HEK293 (cell line): ENCODE measurements around the gene PSMD9.
A peak's percentile ranks its signal among the peaks of the same experiment; 100 is the strongest.

ENCODE experiments used
- BCL11A ChIP-seq: fragments of 450-650 bp; formaldehyde crosslinking; IDR thresholded peaks from 2 replicates; pipeline ENCODE4 v1.5.1; 2016; ENCODE audit warnings: low read depth, missing biosample characterization, missing genetic modification characterization
- GFI1B ChIP-seq: fragments of 450-650 bp; formaldehyde crosslinking; IDR thresholded peaks from 2 replicates; pipeline ENCODE4 v1.5.1; 2016; ENCODE audit warnings: missing biosample characterization, missing genetic modification characterization
- KLF8 ChIP-seq: fragments of 450-650 bp; formaldehyde crosslinking; IDR thresholded peaks from 2 replicates; pipeline ENCODE4 v1.5.1; 2016; ENCODE audit warnings: missing biosample characterization, missing genetic modification characterization
- MYNN ChIP-seq: fragments of 450-650 bp; formaldehyde crosslinking; IDR thresholded peaks from 2 replicates; pipeline ENCODE4 v1.5.1; 2016; ENCODE audit warnings: missing biosample characterization, missing genetic modification characterization, borderline replicate concordance
- MZF1 ChIP-seq: fragments of 450-650 bp; formaldehyde crosslinking; IDR thresholded peaks from 2 replicates; pipeline ENCODE4 v1.5.1; 2017; ENCODE audit warnings: missing biosample characterization, missing genetic modification characterization, borderline replicate concordance
- RBAK ChIP-seq: fragments of 450-650 bp; formaldehyde crosslinking; IDR thresholded peaks from 2 replicates; pipeline ENCODE4 v1.5.1; 2016; ENCODE audit warnings: missing biosample characterization, missing genetic modification characterization
- ZBTB21 ChIP-seq: fragments of 450-650 bp; formaldehyde crosslinking; IDR thresholded peaks from 2 replicates; pipeline ENCODE4 v1.5.1; 2017; ENCODE audit warnings: missing biosample characterization, missing genetic modification characterization
- ZFP41 ChIP-seq: fragments of 450-650 bp; formaldehyde crosslinking; IDR thresholded peaks from 2 replicates; pipeline ENCODE4 v1.5.1; 2016; ENCODE audit warnings: missing biosample characterization, missing genetic modification characterization, borderline replicate concordance
- ZNF121 ChIP-seq: fragments of 450-650 bp; formaldehyde crosslinking; IDR thresholded peaks from 2 replicates; pipeline ENCODE4 v1.5.1; 2016; ENCODE audit warnings: missing biosample characterization, missing genetic modification characterization
- ZNF138 ChIP-seq: fragments of 450-650 bp; formaldehyde crosslinking; IDR thresholded peaks from 2 replicates; pipeline ENCODE4 v1.5.1; 2016; ENCODE audit warnings: missing biosample characterization, missing genetic modification characterization, borderline replicate concordance
- ZNF16 ChIP-seq: fragments of 450-650 bp; formaldehyde crosslinking; IDR thresholded peaks from 2 replicates; pipeline ENCODE4 v1.5.1; 2016; ENCODE audit warnings: low read depth, missing biosample characterization, missing genetic modification characterization
- ZNF19 ChIP-seq: fragments of 450-650 bp; formaldehyde crosslinking; IDR thresholded peaks from 2 replicates; pipeline ENCODE4; 2016; ENCODE audit warnings: missing biosample characterization, missing genetic modification characterization, low read depth
- ZNF2 ChIP-seq: fragments of 450-650 bp; formaldehyde crosslinking; IDR thresholded peaks from 2 replicates; pipeline ENCODE4 v1.5.1; 2016; ENCODE audit warnings: missing biosample characterization, missing genetic modification characterization
- ZNF202 ChIP-seq: fragments of 450-650 bp; formaldehyde crosslinking; IDR thresholded peaks from 2 replicates; pipeline ENCODE4 v1.5.1; 2016; ENCODE audit warnings: missing biosample characterization, missing genetic modification characterization, borderline replicate concordance
- ZNF248 ChIP-seq: fragments of 450-650 bp; formaldehyde crosslinking; IDR thresholded peaks from 2 replicates; pipeline ENCODE4 v1.5.1; 2017; ENCODE audit warnings: missing biosample characterization, missing genetic modification characterization
- ZNF350 ChIP-seq: fragments of 450-650 bp; formaldehyde crosslinking; IDR thresholded peaks from 2 replicates; pipeline ENCODE4 v1.5.0; 2017; ENCODE audit warnings: missing biosample characterization, mild to moderate bottlenecking, missing genetic modification characterization
- ZNF391 ChIP-seq: fragments of 450-650 bp; formaldehyde crosslinking; IDR thresholded peaks from 2 replicates; pipeline ENCODE4 v1.5.1; 2016; ENCODE audit warnings: low read depth, missing biosample characterization, missing genetic modification characterization, borderline replicate concordance
- ZNF423 ChIP-seq: fragments of 450-650 bp; formaldehyde crosslinking; IDR thresholded peaks from 2 replicates; pipeline ENCODE4 v1.5.1; 2016; ENCODE audit warnings: missing biosample characterization, missing genetic modification characterization
- ZNF426 ChIP-seq: fragments of 450-650 bp; formaldehyde crosslinking; IDR thresholded peaks from 2 replicates; pipeline ENCODE4 v1.5.1; 2017; ENCODE audit warnings: missing biosample characterization, missing genetic modification characterization, mild to moderate bottlenecking, inconsistent platforms, moderate library complexity
- ZNF510 ChIP-seq: fragments of 450-650 bp; formaldehyde crosslinking; IDR thresholded peaks from 2 replicates; pipeline ENCODE4 v1.5.1; 2018; ENCODE audit warnings: mild to moderate bottlenecking, missing genetic modification characterization, missing biosample characterization; ENCODE audit not compliant: insufficient replicate concordance
- ZNF560 ChIP-seq: fragments of 450-650 bp; formaldehyde crosslinking; IDR thresholded peaks from 2 replicates; pipeline ENCODE4 v1.5.1; 2017; ENCODE audit warnings: missing biosample characterization, missing genetic modification characterization, borderline replicate concordance
- ZNF658 ChIP-seq: fragments of 450-650 bp; formaldehyde crosslinking; IDR thresholded peaks from 2 replicates; pipeline ENCODE4; 2016; ENCODE audit warnings: missing biosample characterization, missing genetic modification characterization
- ZNF664 ChIP-seq: fragments of 450-650 bp; formaldehyde crosslinking; IDR thresholded peaks from 2 replicates; pipeline ENCODE4 v1.5.1; 2016; ENCODE audit warnings: missing biosample characterization, missing genetic modification characterization
- ZNF768 ChIP-seq: fragments of 450-650 bp; formaldehyde crosslinking; IDR thresholded peaks from 2 replicates; pipeline ENCODE4 v1.5.1; 2018; ENCODE audit warnings: missing biosample characterization, mild to moderate bottlenecking, missing genetic modification characterization
- ZNF776 ChIP-seq: fragments of 450-650 bp; formaldehyde crosslinking; IDR thresholded peaks from 2 replicates; pipeline ENCODE4 v1.5.0; 2017; ENCODE audit warnings: missing biosample characterization, missing genetic modification characterization, borderline replicate concordance
- ZNF777 ChIP-seq: fragments of 450-650 bp; formaldehyde crosslinking; IDR thresholded peaks from 2 replicates; pipeline ENCODE4 v1.5.1; 2017; ENCODE audit warnings: missing biosample characterization, missing genetic modification characterization, borderline replicate concordance
- ZSCAN23 ChIP-seq: fragments of 450-650 bp; formaldehyde crosslinking; IDR thresholded peaks from 2 replicates; pipeline ENCODE4 v1.5.1; 2016; ENCODE audit warnings: missing biosample characterization, missing genetic modification characterization
- TF ChIP-seq, protein P1 (sequence below): fragments of 450-650 bp; formaldehyde crosslinking; IDR thresholded peaks from 2 replicates; pipeline ENCODE4 v1.5.1; 2016; ENCODE audit warnings: missing biosample characterization, missing genetic modification characterization
- TF ChIP-seq, protein P2 (sequence below): fragments of 450-650 bp; formaldehyde crosslinking; IDR thresholded peaks from 2 replicates; pipeline ENCODE4 v1.5.1; 2016; ENCODE audit warnings: missing biosample characterization, missing genetic modification characterization, borderline replicate concordance
- TF ChIP-seq, protein P3 (sequence below): fragments of 450-650 bp; formaldehyde crosslinking; IDR thresholded peaks from 2 replicates; pipeline ENCODE4 v1.5.1; 2016; ENCODE audit warnings: missing biosample characterization, missing genetic modification characterization
- TF ChIP-seq, protein P4 (sequence below): fragments of 450-650 bp; formaldehyde crosslinking; IDR thresholded peaks from 2 replicates; pipeline ENCODE4 v1.5.1; 2016; ENCODE audit warnings: missing biosample characterization, missing genetic modification characterization
- TF ChIP-seq, protein P5 (sequence below): fragments of 450-650 bp; formaldehyde crosslinking; IDR thresholded peaks from 2 replicates; pipeline ENCODE4 v1.5.1; 2016; ENCODE audit warnings: missing biosample characterization, missing genetic modification characterization

PSMD9 gene

DNA sequence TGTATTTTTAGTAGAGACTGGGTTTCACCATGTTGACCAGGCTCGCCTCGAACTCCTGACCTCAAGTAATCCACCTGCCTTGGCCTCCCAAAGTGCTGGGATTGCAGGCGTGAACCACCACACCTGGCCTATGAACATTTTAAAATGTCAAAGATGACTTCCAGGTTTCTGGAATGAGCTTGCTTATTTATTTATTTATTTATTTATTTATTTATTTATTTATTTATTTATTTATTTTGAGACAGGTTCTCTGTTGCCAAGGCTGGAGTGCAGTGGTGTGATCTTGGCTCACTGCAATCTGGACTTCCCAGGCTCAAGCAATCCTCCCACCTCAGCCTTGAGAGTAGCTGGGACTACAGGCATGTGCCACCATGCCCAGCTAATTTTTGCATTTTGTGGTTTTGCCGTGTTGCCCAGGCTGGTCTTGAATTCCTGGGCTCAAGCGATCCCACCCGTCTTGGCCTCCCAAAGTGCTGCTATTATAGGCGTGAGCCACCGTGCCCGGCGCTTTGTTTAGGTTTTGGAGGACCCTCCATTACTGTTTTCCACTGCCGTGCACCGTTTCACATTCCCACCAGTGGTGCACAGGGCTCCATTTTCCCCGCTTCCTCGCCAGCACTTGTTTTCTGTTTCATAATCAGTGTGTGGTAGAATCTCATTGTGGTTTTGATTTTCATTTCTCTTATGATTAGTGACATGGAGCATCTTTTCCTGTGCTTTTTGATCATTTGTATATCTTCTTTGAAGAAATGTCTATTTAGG is 23.4 kb downstream of the PSMD9 start (continued):
- TF ChIP-seq ZNF776 (no peak), ZNF510 (tag by site-specific recombination) (no peak), ZBTB21 (tag by site-specific recombination) (peak; percentile 72), ZNF16 (tag by site-specific recombination) (no peak), ZNF2 (tag by site-specific recombination) (no peak), ZFP41 (no peak), ZNF248 (tag by site-specific recombination) (no peak), MYNN (tag by site-specific recombination) (no peak), ZSCAN23 (tag by site-specific recombination) (0 out of 2 replicates have a peak, but pooled peaks have one; percentile 41), RBAK (0 out of 2 replicates have a peak, but pooled peaks have one; percentile 42), ZNF426 (peak; percentile 97), ZNF19 (tag by site-specific recombination) (peak; percentile 50; the same call in 1 of the 2 replicates), ZNF777 (no peak), ZNF391 (no peak), ZNF423 (tag by site-specific recombination) (no peak), ZNF560 (tag by site-specific recombination) (peak; percentile 80; the same call in 1 of the 2 replicates), KLF8 (tag by site-specific recombination) (no peak), GFI1B (peak; percentile 60; the same call in 1 of the 2 replicates), ZNF121 (tag by site-specific recombination) (0 out of 2 replicates have a peak, but pooled peaks have one; percentile 8), BCL11A (tag by site-specific recombination) (no peak), ZNF664 (peak; percentile 70), ZNF350 (no peak), MZF1 (tag by site-specific recombination) (no peak; the same call in 1 of the 2 replicates), ZNF202 (peak; percentile 90; the same call in 1 of the 2 replicates), ZNF658 (tag by site-specific recombination) (no peak), ZNF768 (tag by site-specific recombination) (no peak), ZNF138 (tag by site-specific recombination) (peak; percentile 86; the same call in 1 of the 2 replicates)
- TF ChIP-seq, protein P1, sequence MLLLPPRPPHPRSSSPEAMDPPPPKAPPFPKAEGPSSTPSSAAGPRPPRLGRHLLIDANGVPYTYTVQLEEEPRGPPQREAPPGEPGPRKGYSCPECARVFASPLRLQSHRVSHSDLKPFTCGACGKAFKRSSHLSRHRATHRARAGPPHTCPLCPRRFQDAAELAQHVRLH (tag by site-specific recombination), result peak; percentile 30; the same call in 1 of the 2 replicates
- TF ChIP-seq, protein P2, sequence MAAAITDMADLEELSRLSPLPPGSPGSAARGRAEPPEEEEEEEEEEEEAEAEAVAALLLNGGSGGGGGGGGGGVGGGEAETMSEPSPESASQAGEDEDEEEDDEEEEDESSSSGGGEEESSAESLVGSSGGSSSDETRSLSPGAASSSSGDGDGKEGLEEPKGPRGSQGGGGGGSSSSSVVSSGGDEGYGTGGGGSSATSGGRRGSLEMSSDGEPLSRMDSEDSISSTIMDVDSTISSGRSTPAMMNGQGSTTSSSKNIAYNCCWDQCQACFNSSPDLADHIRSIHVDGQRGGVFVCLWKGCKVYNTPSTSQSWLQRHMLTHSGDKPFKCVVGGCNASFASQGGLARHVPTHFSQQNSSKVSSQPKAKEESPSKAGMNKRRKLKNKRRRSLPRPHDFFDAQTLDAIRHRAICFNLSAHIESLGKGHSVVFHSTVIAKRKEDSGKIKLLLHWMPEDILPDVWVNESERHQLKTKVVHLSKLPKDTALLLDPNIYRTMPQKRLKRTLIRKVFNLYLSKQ (tag by site-specific recombination), result 0 out of 2 replicates have a peak, but pooled peaks have one; percentile 59
- TF ChIP-seq, protein P3, sequence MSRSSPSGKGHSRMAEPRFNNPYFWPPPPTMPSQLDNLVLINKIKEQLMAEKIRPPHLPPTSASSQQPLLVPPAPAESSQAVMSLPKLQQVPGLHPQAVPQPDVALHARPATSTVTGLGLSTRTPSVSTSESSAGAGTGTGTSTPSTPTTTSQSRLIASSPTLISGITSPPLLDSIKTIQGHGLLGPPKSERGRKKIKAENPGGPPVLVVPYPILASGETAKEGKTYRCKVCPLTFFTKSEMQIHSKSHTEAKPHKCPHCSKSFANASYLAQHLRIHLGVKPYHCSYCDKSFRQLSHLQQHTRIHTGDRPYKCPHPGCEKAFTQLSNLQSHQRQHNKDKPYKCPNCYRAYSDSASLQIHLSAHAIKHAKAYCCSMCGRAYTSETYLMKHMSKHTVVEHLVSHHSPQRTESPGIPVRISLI (tag by site-specific recombination), result no peak
- TF ChIP-seq, protein P4, sequence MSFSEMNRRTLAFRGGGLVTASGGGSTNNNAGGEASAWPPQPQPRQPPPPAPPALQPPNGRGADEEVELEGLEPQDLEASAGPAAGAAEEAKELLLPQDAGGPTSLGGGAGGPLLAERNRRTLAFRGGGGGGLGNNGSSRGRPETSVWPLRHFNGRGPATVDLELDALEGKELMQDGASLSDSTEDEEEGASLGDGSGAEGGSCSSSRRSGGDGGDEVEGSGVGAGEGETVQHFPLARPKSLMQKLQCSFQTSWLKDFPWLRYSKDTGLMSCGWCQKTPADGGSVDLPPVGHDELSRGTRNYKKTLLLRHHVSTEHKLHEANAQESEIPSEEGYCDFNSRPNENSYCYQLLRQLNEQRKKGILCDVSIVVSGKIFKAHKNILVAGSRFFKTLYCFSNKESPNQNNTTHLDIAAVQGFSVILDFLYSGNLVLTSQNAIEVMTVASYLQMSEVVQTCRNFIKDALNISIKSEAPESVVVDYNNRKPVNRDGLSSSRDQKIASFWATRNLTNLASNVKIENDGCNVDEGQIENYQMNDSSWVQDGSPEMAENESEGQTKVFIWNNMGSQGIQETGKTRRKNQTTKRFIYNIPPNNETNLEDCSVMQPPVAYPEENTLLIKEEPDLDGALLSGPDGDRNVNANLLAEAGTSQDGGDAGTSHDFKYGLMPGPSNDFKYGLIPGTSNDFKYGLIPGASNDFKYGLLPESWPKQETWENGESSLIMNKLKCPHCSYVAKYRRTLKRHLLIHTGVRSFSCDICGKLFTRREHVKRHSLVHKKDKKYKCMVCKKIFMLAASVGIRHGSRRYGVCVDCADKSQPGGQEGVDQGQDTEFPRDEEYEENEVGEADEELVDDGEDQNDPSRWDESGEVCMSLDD (tag by site-specific recombination), result no peak
- TF ChIP-seq, protein P5, sequence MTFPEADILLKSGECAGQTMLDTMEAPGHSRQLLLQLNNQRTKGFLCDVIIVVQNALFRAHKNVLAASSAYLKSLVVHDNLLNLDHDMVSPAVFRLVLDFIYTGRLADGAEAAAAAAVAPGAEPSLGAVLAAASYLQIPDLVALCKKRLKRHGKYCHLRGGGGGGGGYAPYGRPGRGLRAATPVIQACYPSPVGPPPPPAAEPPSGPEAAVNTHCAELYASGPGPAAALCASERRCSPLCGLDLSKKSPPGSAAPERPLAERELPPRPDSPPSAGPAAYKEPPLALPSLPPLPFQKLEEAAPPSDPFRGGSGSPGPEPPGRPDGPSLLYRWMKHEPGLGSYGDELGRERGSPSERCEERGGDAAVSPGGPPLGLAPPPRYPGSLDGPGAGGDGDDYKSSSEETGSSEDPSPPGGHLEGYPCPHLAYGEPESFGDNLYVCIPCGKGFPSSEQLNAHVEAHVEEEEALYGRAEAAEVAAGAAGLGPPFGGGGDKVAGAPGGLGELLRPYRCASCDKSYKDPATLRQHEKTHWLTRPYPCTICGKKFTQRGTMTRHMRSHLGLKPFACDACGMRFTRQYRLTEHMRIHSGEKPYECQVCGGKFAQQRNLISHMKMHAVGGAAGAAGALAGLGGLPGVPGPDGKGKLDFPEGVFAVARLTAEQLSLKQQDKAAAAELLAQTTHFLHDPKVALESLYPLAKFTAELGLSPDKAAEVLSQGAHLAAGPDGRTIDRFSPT (tag by site-specific recombination), result peak; percentile 22; the same call in 1 of the 2 replicates
